Liver (tissue), 3 donors: ENCODE results near the gene KANTR.
A peak's percentile ranks its signal among the peaks of the same experiment; 100 is the strongest.

Experiments
- CTCF ChIP-seq: fragments of 150-350 bp; IDR thresholded peaks from 2 replicates; pipeline ENCODE4 v1.5.1; 2017; ENCODE audit warnings: improper control_type of control experiment, low read depth, low read length; ENCODE audit not compliant: missing input control
- FOXA1 ChIP-seq: IDR thresholded peaks from 2 replicates; pipeline ENCODE4 v1.6.1; 2016; ENCODE audit warnings: antibody characterized with exemption
- MAX ChIP-seq: IDR thresholded peaks from 2 replicates; pipeline ENCODE4 v1.6.1; 2016; ENCODE audit warnings: antibody characterized with exemption
- RAD21 ChIP-seq, 2 donors: IDR thresholded peaks; 2 replicates each; pipeline ENCODE4 v1.6.1; 2016; ENCODE audit warnings: antibody characterized with exemption in 2 of 2, mild to moderate bottlenecking in 2 of 2
- REST ChIP-seq: IDR thresholded peaks from 2 replicates; pipeline ENCODE4 v1.6.1; 2016; ENCODE audit warnings: antibody characterized with exemption, mild to moderate bottlenecking
- TAF1 ChIP-seq: conservative IDR thresholded peaks from 2 replicates; pipeline ENCODE4 v1.6.1; 2016; ENCODE audit warnings: antibody characterized with exemption, mild to moderate bottlenecking
- donor health status: healthy.
- donor health status: healthy.

GRCh38 chrX:53093177-53093655 lies 726 bp upstream of the KANTR start:
- TF ChIP-seq TAF1, result no peak
- TF ChIP-seq CTCF, result peak; percentile 40
- TF ChIP-seq REST, result no peak
- peak; percentile 66 to 79 for TF ChIP-seq RAD21 (IDR thresholded peaks at IDR 0.05)
- TF ChIP-seq FOXA1, result no peak
- no peak for TF ChIP-seq MAX
